Smooth muscle cell of the pulmonary artery (primary cell): Measurements from ENCODE around the gene PER3. TPM values are rescaled to one million over a fixed set of nuclear protein-coding genes. Genes with fewer than 3 reads are reported as not detected.

ENCODE experiments used
- total RNA-seq: library from RNA; depleted of rRNA; stranded (reverse); fragments of >200 nt; gene quantifications from 2 replicates; pipeline ENCODE4 v1.2.3, GENCODE V29; 2014

PER3 gene
- total RNA-seq, result 9.3 and 9.9 TPM in 2 replicates

DNA sequence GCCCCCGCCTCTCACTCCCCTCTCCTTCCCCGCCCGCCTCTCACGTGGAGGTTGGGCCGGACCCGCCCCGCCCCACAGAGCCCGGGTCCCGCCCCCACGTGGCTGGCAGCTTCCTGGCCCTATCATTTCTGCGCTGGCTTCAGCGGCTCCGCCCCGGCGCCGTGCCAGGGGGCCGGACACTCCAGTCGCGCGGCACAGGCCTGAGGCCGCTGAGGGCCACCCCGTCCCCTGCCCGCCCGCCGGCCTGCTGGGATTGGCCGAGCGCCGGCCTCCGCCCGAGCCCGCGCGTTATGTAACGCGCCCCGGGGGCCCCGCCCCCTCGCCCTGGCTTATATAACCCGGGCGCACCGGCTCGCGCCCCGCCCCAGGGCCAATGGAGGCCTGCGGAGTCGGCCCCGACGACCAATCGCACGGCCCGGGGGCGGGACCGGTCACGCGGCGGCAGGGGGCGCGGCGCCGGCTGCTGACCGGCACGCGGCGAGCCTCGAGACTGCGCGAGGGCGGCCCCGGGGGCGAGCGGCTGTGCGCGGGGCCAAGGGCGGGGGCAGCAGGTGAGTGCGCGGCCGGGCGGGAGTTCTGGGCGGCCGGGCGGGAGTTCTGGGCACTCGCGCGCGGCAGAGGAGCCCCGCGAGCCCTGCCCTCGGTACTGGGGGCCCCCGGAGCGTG is at the start of gene PER3:
Gene PER3 (plus strand): TSS at position 466 of the 666 bp plus-strand sequence. CDS start 587 bp downstream, outside the sequence.

DNA sequence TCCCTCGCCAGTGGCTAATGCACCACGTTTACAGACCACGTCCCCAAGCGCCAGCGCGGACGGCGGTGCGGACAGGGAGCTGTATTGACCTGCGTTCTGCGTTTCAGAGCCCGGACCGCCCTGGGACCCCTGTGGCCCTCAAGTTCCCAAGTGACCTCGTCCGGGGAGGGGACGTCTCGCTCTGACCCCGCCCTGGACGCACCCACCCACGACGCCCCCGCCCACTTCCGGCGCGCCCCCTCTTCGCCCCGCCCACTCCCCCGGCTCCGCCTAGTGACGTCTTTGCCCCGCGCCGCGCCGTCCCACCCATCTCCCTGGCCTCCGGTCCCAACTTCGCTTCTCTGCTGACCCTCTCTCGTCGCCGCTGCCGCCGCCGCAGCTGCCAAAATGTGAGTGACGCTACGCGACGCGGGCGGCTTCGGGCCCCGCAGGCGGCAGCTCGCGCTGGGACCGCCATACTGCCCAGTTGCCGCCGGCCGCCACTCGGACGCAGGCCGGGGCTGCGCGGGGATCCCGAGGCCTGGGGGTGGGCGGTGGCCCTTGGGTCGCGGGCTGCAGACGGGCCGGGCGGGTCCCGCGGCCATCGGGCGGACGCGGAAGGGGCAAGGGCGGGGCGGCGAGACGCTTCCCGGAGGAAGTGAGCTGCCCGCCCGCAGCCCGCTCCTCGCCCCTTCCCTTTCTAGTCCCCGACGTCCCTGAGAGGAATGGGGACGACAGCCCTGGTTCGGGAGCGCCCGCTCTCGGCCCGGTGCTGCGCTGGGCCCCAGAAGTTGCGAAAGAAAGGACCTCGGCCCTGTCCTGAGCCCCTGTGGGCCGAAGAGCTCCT is 12.9 kb upstream of the PER3 start, which contains the start of gene VAMP3:
Gene VAMP3 (plus strand): TSS at position 300 of the 826 bp plus-strand sequence. CDS start 88 bp downstream, at position 388.

DNA sequence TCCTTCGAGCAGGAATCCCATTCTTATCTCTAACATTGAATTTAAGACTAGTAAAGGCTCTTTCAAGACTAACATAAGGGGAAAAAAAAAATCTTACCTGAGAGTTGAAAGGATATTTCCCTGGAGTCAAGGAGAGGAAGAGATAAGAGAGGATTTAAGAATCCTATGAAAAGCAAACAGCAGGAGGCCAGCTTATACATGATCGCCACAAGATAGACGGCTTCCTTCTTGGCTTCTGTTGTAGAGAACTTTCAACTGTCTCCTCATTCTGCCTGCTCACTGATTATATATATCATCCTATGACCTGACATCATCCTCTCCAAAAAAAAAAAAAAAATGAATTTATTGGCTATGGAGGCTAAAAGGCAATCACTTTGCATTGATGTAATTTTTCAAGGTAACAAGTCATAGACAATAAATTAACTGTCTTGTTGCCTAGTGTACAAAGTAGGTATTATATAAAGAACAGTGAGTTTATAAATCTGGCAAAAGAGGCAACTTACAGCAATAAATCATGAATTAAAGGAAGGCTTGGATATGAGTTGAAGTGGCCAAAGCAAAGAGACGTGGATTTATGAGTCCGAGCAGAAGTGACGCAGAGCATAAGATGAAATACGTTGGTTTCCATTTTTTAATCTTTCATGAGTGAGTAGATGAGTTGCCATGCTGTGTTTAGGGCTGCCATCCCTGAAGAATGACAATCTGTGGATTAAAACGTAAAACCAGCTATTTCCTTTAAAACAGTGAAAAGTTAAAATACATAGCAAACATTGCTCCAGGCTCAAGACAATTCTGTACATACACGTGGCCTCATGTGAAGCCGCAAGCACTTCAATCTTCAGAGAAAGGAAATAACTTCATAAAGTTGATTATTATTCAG is 69.0 kb downstream of the PER3 start, which contains the start of gene UTS2:
Gene UTS2 (minus strand): TSS at position 262 of the 880 bp plus-strand sequence. CDS start 62 bp downstream, at position 200.

Other genes starting within 250 kb of the PER3 start
- gene VAMP3, start 13.0 kb upstream of the PER3 start, total RNA-seq, result 114 and 119 TPM in 2 replicates
- gene UTS2, start 68.8 kb downstream of the PER3 start, total RNA-seq, result not detected in 2 replicates
- gene TNFRSF9, start 156.5 kb downstream of the PER3 start, total RNA-seq, result 0.07 and 0.30 TPM in 2 replicates
- gene PARK7, start 177.4 kb downstream of the PER3 start, total RNA-seq, result 166 and 183 TPM in 2 replicates
- 136 and 176 TPM in 2 replicates for gene ERRFI1, start 242.0 kb downstream of the PER3 start, total RNA-seq